Epithelial cell of prostate (primary cell): ENCODE measurements around the gene GRIK2.
"Not testable (repeated sequence)": the region's sequence is repeated elsewhere in the genome, so short reads cannot be mapped to it uniquely, and the experiment has no call there.

Experiments
- DNase-seq: peaks from one replicate; pipeline ENCODE4 v3.0.0-alpha.2; 2011; ENCODE audit warnings: low read depth, low spot score
- H3K27ac ChIP-seq: fragments of 450-650 bp; 2 replicates; pipeline ENCODE4 v1.5.1; 2017; ENCODE audit warnings: mild to moderate bottlenecking

GRIK2 gene

GRCh38 chr6:101607111-101607690 lies 213.7 kb downstream of the GRIK2 start:
- no peak overlapping the region for H3K27ac ChIP-seq
- DNase-seq = no peak

GRCh38 chr6:101608703-101609102 lies 215.2 kb downstream of the GRIK2 start:
- no peak for DNase-seq
- H3K27ac ChIP-seq = no peak overlapping the region

GRCh38 chr6:101613556-101613955 lies 220.0 kb downstream of the GRIK2 start:
- no peak for DNase-seq
- no peak overlapping the region for H3K27ac ChIP-seq

GRCh38 chr6:101614774-101615173 lies 221.3 kb downstream of the GRIK2 start:
- peak overlapping the region; percentile 45 for H3K27ac ChIP-seq
- DNase-seq = peak; percentile 94

GRCh38 chr6:101626269-101626668 lies 232.8 kb downstream of the GRIK2 start:
- DNase-seq = no peak
- H3K27ac ChIP-seq = no peak overlapping the region

- DNase-seq = no peak
- H3K27ac ChIP-seq = no peak overlapping the region
These were observed 237.4 kb downstream of the GRIK2 start for GRCh38 chr6:101630941-101631340.

- DNase-seq = no peak
These were observed 239.6 kb downstream of the GRIK2 start for GRCh38 chr6:101633081-101633480.

GRCh38 chr6:101638865-101639264 lies 245.4 kb downstream of the GRIK2 start:
- not testable (repeated sequence) for H3K27ac ChIP-seq, DNase-seq

More at GRCh38 chr6:101633081-101633480, 239.6 kb downstream of the GRIK2 start:
- no peak overlapping the region for H3K27ac ChIP-seq

GRCh38 chr6:101640131-101640530 lies 246.6 kb downstream of the GRIK2 start:
- no peak for DNase-seq
- no peak overlapping the region for H3K27ac ChIP-seq

- no peak for DNase-seq
- no peak overlapping the region for H3K27ac ChIP-seq
These were observed 252.3 kb downstream of the GRIK2 start for GRCh38 chr6:101645770-101646169.

GRCh38 chr6:101650402-101651100 lies 257.0 kb downstream of the GRIK2 start:
- no peak for DNase-seq
- H3K27ac ChIP-seq = no peak overlapping the region

GRCh38 chr6:101652079-101652478 lies 258.6 kb downstream of the GRIK2 start:
- DNase-seq = no peak
- H3K27ac ChIP-seq = no peak overlapping the region

- DNase-seq = no peak
- H3K27ac ChIP-seq = no peak overlapping the region
These were observed 261.6 kb downstream of the GRIK2 start for GRCh38 chr6:101655109-101655508.

- H3K27ac ChIP-seq = no peak overlapping the region
- DNase-seq = no peak
These were observed 268.8 kb downstream of the GRIK2 start for GRCh38 chr6:101662111-101662897.

GRCh38 chr6:101663100-101663499 lies 269.6 kb downstream of the GRIK2 start:
- no peak for DNase-seq
- H3K27ac ChIP-seq = no peak overlapping the region

GRCh38 chr6:101666256-101666655 lies 272.7 kb downstream of the GRIK2 start:
- peak; percentile 88 for DNase-seq
- H3K27ac ChIP-seq = peak overlapping the region; percentile 74

GRCh38 chr6:101668496-101669030 lies 275.1 kb downstream of the GRIK2 start:
- H3K27ac ChIP-seq = peak overlapping the region; percentile 74
- peak; percentile 93 for DNase-seq

- no peak for DNase-seq
- no peak overlapping the region for H3K27ac ChIP-seq
These were observed 282.7 kb downstream of the GRIK2 start for GRCh38 chr6:101676187-101676586.

- no peak overlapping the region for H3K27ac ChIP-seq
- no peak for DNase-seq
These were observed 289.4 kb downstream of the GRIK2 start for GRCh38 chr6:101682937-101683336.

- H3K27ac ChIP-seq = no peak overlapping the region
- DNase-seq = no peak
These were observed 290.4 kb downstream of the GRIK2 start for GRCh38 chr6:101683884-101684283.

GRCh38 chr6:101686653-101687052 lies 293.1 kb downstream of the GRIK2 start:
- no peak for DNase-seq
- H3K27ac ChIP-seq = no peak overlapping the region
